CD14-positive monocyte (primary cell): ENCODE results near the gene ARHGDIA. TPM values are rescaled to one million over a fixed set of nuclear protein-coding genes. Genes with fewer than 3 reads are reported as not detected.

Source experiments
- DNase-seq, 3 donors: peaks; one replicate each; pipeline ENCODE4 v3.0.0-alpha.2; 2011 to 2022
- H2AFZ ChIP-seq: 2 replicates; pipeline ENCODE4 v1.6.0; 2012; ENCODE audit warnings: mild to moderate bottlenecking, low read depth, low read length, inconsistent platforms; ENCODE audit not compliant: insufficient read depth, poor library complexity, severe bottlenecking
- H3K27ac ChIP-seq, 2 donors: 1 replicate in 1 of 2; 2 replicates in 1 of 2; pipeline ENCODE4 v1.5.1; 2012 to 2013; ENCODE audit warnings: low read length in 2 of 2, control low read depth in 1 of 2, inconsistent platforms in 1 of 2, low read depth in 1 of 2, mild to moderate bottlenecking in 1 of 2
- H3K27me3 ChIP-seq, 2 donors: one replicate each; pipeline versions ENCODE4 v1.6.0 to v1.6.1; 2011 to 2013; ENCODE audit warnings: low read length in 2 of 2; ENCODE audit not compliant: control insufficient read depth in 2 of 2, insufficient read depth in 2 of 2
- H3K36me3 ChIP-seq, 2 donors: replicated peaks in 1 of 2; 1 replicate in 1 of 2; 2 replicates in 1 of 2; pipeline versions ENCODE4 v1.5.1 to v1.6.1; 2012 to 2013; ENCODE audit warnings: low read length in 2 of 2, control low read depth in 1 of 2, inconsistent platforms in 1 of 2, mild to moderate bottlenecking in 1 of 2; ENCODE audit not compliant: insufficient read depth in 2 of 2, control insufficient read depth in 1 of 2
- H3K4me1 ChIP-seq, 2 donors: 1 replicate in 1 of 2; 2 replicates in 1 of 2; pipeline versions ENCODE4 v1.5.1 to v1.6.1; 2012 to 2013; ENCODE audit warnings: low read length in 2 of 2, control low read depth in 1 of 2, inconsistent platforms in 1 of 2, mild to moderate bottlenecking in 1 of 2, moderate library complexity in 1 of 2; ENCODE audit not compliant: insufficient read depth in 2 of 2, control insufficient read depth in 1 of 2
- H3K4me2 ChIP-seq: replicated peaks from 2 replicates; pipeline ENCODE3; 2012; ENCODE audit warnings: low read length, moderate library complexity, mild to moderate bottlenecking; ENCODE audit not compliant: poor library complexity, severe bottlenecking; ENCODE audit errors: extremely low read depth
- H3K4me3 ChIP-seq, 3 experiments: fragments of 200-600 bp in 1 of 3; sonication (generic) in 1 of 3; replicated peaks in 1 of 3; 1 replicate in 2 of 3; 2 replicates in 1 of 3; pipeline ENCODE4 v1.5.1; 2011 to 2013; ENCODE audit warnings: low read length in 3 of 3, mild to moderate bottlenecking in 3 of 3, control low read depth in 2 of 3, low read depth in 2 of 3, inconsistent platforms in 1 of 3, moderate library complexity in 1 of 3
- H3K79me2 ChIP-seq: 2 replicates; pipeline ENCODE4 v1.6.0; 2012; ENCODE audit warnings: mild to moderate bottlenecking, control low read depth, inconsistent platforms, low read length, moderate library complexity; ENCODE audit not compliant: insufficient read depth
- H3K9ac ChIP-seq: 2 replicates; pipeline ENCODE4 v1.6.0; 2017; ENCODE audit warnings: low read length, mild to moderate bottlenecking; ENCODE audit not compliant: insufficient read depth, poor library complexity, severe bottlenecking
- H3K9me3 ChIP-seq, 2 donors: replicated peaks in 1 of 2; 1 replicate in 1 of 2; 2 replicates in 1 of 2; pipeline versions ENCODE4 v1.5.1 to v1.6.1; 2012 to 2013; ENCODE audit warnings: low read length in 2 of 2, control low read depth in 1 of 2; ENCODE audit not compliant: control insufficient read depth in 1 of 2, insufficient read depth in 1 of 2
- H4K20me1 ChIP-seq: 2 replicates; pipeline ENCODE4 v1.6.0; 2012; ENCODE audit warnings: mild to moderate bottlenecking, low read length, control low read depth, moderate library complexity; ENCODE audit not compliant: insufficient read depth
- H3K27ac Mint-ChIP-seq, 7 donors: one replicate each; pipeline ENCODE4 v1.8.0; 2020; ENCODE audit warnings: mild to moderate bottlenecking in 7 of 7, mixed read lengths in 7 of 7, moderate library complexity in 6 of 7, inconsistent platforms in 2 of 7
- H3K27me3 Mint-ChIP-seq, 3 donors: one replicate each; pipeline ENCODE4 v1.8.0; 2021 to 2022; ENCODE audit warnings: low read depth in 3 of 3, mild to moderate bottlenecking in 3 of 3, mixed read lengths in 3 of 3, moderate library complexity in 3 of 3, inconsistent platforms in 1 of 3
- H3K36me3 Mint-ChIP-seq, 2 donors: one replicate each; pipeline ENCODE4 v1.8.0; 2020; ENCODE audit warnings: mixed read lengths in 2 of 2, inconsistent platforms in 1 of 2, mild to moderate bottlenecking in 1 of 2
- H3K4me1 Mint-ChIP-seq: one replicate; pipeline ENCODE4 v1.8.0; 2020; ENCODE audit warnings: mild to moderate bottlenecking, mixed read lengths
- H3K4me3 Mint-ChIP-seq, 2 donors: one replicate each; pipeline ENCODE4 v1.8.0; 2020; ENCODE audit warnings: mild to moderate bottlenecking in 2 of 2, mixed read lengths in 2 of 2, moderate library complexity in 1 of 2
- H3K9me3 Mint-ChIP-seq, 7 donors: one replicate each; pipeline ENCODE4 v1.8.0; 2020 to 2022; ENCODE audit warnings: mixed read lengths in 7 of 7, mild to moderate bottlenecking in 6 of 7, moderate library complexity in 6 of 7, inconsistent platforms in 2 of 7
- WGBS: methylation state at CpG from one replicate; pipeline ENCODE4 v1.1.5; 2013; ENCODE audit warnings: missing lambda C conversion rate; ENCODE audit not compliant: insufficient coverage; 5-methylcytosine and 5-hydroxymethylcytosine counted together
- intact Hi-C, 2 donors: fragments of 100-400 bp; cut with micrococcal nuclease; formaldehyde crosslinking; loops; one replicate each; pipeline versions ENCODE4 v1.15.0 to v1.15.1; 2023
- polyA plus RNA-seq, 3 donors: library from polyadenylated mRNA; depleted of rRNA in 1 of 3; unstranded in 2 of 3; stranded (reverse) in 1 of 3; fragments of 300-500 nt in 2 of 3; fragments of >200 nt in 1 of 3; fragmentation: Illumina TruSeq in 2 of 3; gene quantifications; 1 replicate in 2 of 3; 2 replicates in 1 of 3; pipeline ENCODE4 v1.2.3, GENCODE V29; 2012 to 2021
- TF ChIP-seq, protein P1 (sequence below): fragments of 200-600 bp; IDR thresholded peaks from one replicate; pipeline ENCODE4 v1.8.0; 2022; ENCODE audit warnings: antibody characterized with exemption, mild to moderate bottlenecking

The ARHGDIA gene
- polyA plus RNA-seq, 3 donors, result 86.3 to 477 (median 97.2) TPM

- Histone ChIP-seq H3K9ac (no peak overlapping the region), H3K27ac (peak overlapping the region; percentile 15 to 51), H3K79me2 (peaks cover 12% of the 10 kb centered on the region), H3K4me3 (no peak overlapping the region), H3K27me3 (no peaks in the 10 kb centered on the region), H2AFZ (no peak overlapping the region), H3K4me1 (peaks cover 26% of the 10 kb centered on the region in 2 donors), H3K36me3 (peaks cover 49 to 56% of the 10 kb centered on the region in 2 donors), H3K4me2 (no peak overlapping the region), H3K9me3 (no peaks in the 10 kb centered on the region), H4K20me1 (peaks cover 29% of the 10 kb centered on the region)
- no peak for DNase-seq
- WGBS, result 88% methylated on average over 14 of the region's 21 CpGs
- Mint-ChIP-seq H3K4me1 (peaks cover 30% of the 10 kb centered on the region), H3K27me3 (peaks cover 0 to 3% (median 0%) of the 10 kb centered on the region in 3 donors), H3K36me3 (peaks cover 46 to 59% of the 10 kb centered on the region in 2 donors), H3K27ac (peak overlapping the region in 6 of 7 donors; percentile 5 to 70 (median 39)), H3K4me3 (no peak overlapping the region), H3K9me3 (no peaks in the 10 kb centered on the region)
- intact Hi-C loops, result no loop called here
- TF ChIP-seq, protein P1, sequence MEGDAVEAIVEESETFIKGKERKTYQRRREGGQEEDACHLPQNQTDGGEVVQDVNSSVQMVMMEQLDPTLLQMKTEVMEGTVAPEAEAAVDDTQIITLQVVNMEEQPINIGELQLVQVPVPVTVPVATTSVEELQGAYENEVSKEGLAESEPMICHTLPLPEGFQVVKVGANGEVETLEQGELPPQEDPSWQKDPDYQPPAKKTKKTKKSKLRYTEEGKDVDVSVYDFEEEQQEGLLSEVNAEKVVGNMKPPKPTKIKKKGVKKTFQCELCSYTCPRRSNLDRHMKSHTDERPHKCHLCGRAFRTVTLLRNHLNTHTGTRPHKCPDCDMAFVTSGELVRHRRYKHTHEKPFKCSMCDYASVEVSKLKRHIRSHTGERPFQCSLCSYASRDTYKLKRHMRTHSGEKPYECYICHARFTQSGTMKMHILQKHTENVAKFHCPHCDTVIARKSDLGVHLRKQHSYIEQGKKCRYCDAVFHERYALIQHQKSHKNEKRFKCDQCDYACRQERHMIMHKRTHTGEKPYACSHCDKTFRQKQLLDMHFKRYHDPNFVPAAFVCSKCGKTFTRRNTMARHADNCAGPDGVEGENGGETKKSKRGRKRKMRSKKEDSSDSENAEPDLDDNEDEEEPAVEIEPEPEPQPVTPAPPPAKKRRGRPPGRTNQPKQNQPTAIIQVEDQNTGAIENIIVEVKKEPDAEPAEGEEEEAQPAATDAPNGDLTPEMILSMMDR, result no peak
Observed at GRCh38 chr17:81842725-81843504, 28.2 kb downstream of the ARHGDIA start.

DNA sequence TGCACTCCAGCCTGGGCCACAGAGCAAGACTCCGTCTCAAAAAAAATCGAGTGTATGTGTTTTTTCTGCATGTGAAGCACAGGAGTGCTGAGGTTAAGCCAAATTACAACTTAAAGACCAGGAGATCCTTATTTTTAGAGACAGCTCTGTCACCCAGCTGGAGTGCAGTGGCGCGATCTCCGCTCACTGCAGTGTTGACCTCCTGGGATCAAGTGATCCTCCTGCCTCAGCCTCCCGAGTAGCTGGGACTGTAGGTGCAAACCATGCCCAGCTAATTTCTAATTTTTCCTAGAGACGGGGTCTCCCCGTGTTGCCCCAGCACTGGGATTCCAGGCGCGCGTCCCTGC, 28.8 kb downstream of the ARHGDIA start:
- no peak for DNase-seq
- H3K79me2 ChIP-seq, result peaks cover 11% of the 10 kb centered on the region
- H2AFZ ChIP-seq, result no peak overlapping the region
- peaks cover 26% of the 10 kb centered on the region for H4K20me1 ChIP-seq
- 97% methylated on average over 6 of the region's 11 CpGs for WGBS
- H3K9me3 ChIP-seq, result no peaks in the 10 kb centered on the region
- peaks cover 32% of the 10 kb centered on the region in 2 donors for H3K4me1 ChIP-seq
- H3K4me2 ChIP-seq, result no peak overlapping the region
- no peaks in the 10 kb centered on the region for H3K9me3 Mint-ChIP-seq
- peaks cover 34% of the 10 kb centered on the region for H3K4me1 Mint-ChIP-seq
- H3K27ac Mint-ChIP-seq, result peak overlapping the region in 4 of 7 donors; percentile 5 to 70 (median 44)
- peaks cover 45 to 54% of the 10 kb centered on the region in 2 donors for H3K36me3 Mint-ChIP-seq
- peak overlapping the region in 1 of 2 donors; percentile 51 for H3K27ac ChIP-seq
- no peaks in the 10 kb centered on the region for H3K27me3 ChIP-seq
- H3K27me3 Mint-ChIP-seq, result peaks cover 0 to 3% (median 0%) of the 10 kb centered on the region in 3 donors
- no peak overlapping the region for H3K9ac ChIP-seq
- no peak overlapping the region for H3K4me3 Mint-ChIP-seq
- no peak overlapping the region for H3K4me3 ChIP-seq
- intact Hi-C loops, result no loop called here
- TF ChIP-seq, protein P1, result no peak
- peaks cover 48 to 50% of the 10 kb centered on the region in 2 donors for H3K36me3 ChIP-seq
